H9 (cell line): Measurements from ENCODE around the gene KLHL22. TPM values are rescaled to one million over a fixed set of nuclear protein-coding genes. Genes with fewer than 3 reads are reported as not detected.

Experiments used
- DNase-seq: peaks from one replicate; pipeline ENCODE4 v3.0.0-alpha.2; 2017
- H2AFZ ChIP-seq: one replicate; pipeline ENCODE4 v1.6.1; 2013; ENCODE audit warnings: mild to moderate bottlenecking, low read length, control low read depth, moderate library complexity
- H2AK5ac ChIP-seq: 2 replicates; pipeline ENCODE4 v1.6.1; 2013; ENCODE audit warnings: low read length, control low read depth, mixed read lengths; ENCODE audit not compliant: insufficient read length
- H2BK120ac ChIP-seq: one replicate; pipeline ENCODE4 v1.6.1; 2013; ENCODE audit warnings: low read depth, mild to moderate bottlenecking, low read length, control low read depth, inconsistent platforms; ENCODE audit not compliant: poor library complexity, severe bottlenecking
- H2BK12ac ChIP-seq: 2 replicates; pipeline ENCODE4 v1.6.1; 2013; ENCODE audit warnings: low read length, control low read depth, mixed read lengths, low read depth; ENCODE audit not compliant: insufficient read length
- H2BK15ac ChIP-seq: 2 replicates; pipeline ENCODE4 v1.6.1; 2013; ENCODE audit warnings: low read depth, low read length, control low read depth
- H2BK20ac ChIP-seq: one replicate; pipeline ENCODE4 v1.6.1; 2013; ENCODE audit warnings: low read depth, mild to moderate bottlenecking, low read length, control low read depth, inconsistent platforms; ENCODE audit not compliant: poor library complexity, severe bottlenecking
- H2BK5ac ChIP-seq: 2 replicates; pipeline ENCODE4 v1.6.1; 2013; ENCODE audit warnings: low read length, control low read depth, mixed read lengths; ENCODE audit not compliant: insufficient read length
- H3K14ac ChIP-seq: 2 replicates; pipeline ENCODE4 v1.6.1; 2013; ENCODE audit warnings: low read length, control low read depth; ENCODE audit not compliant: insufficient read depth
- H3K18ac ChIP-seq: 2 replicates; pipeline ENCODE4 v1.6.1; 2013; ENCODE audit warnings: low read depth, mild to moderate bottlenecking, mixed read lengths, low read length, control low read depth; ENCODE audit not compliant: insufficient read length
- H3K23ac ChIP-seq: 2 replicates; pipeline ENCODE4 v1.6.1; 2013; ENCODE audit warnings: low read length, control low read depth, mixed read lengths, low read depth; ENCODE audit not compliant: insufficient read length
- H3K23me2 ChIP-seq: 2 replicates; pipeline ENCODE4 v1.6.1; 2013; ENCODE audit warnings: low read depth, mild to moderate bottlenecking, mixed read lengths, low read length, control low read depth; ENCODE audit not compliant: insufficient read length, poor library complexity, severe bottlenecking
- H3K27ac ChIP-seq: 2 replicates; pipeline ENCODE4 v1.5.1; 2013; ENCODE audit warnings: low read length, control low read depth, mixed read lengths, low read depth; ENCODE audit not compliant: insufficient read length
- H3K27me3 ChIP-seq: 2 replicates; pipeline ENCODE4 v1.6.1; 2013; ENCODE audit warnings: low read length, control low read depth, inconsistent platforms; ENCODE audit not compliant: insufficient read depth
- H3K4ac ChIP-seq: 2 replicates; pipeline ENCODE4 v1.6.1; 2013; ENCODE audit warnings: low read depth, mild to moderate bottlenecking, control low read depth, inconsistent platforms, low read length, moderate library complexity
- H3K4me1 ChIP-seq: 2 replicates; pipeline ENCODE4 v1.6.1; 2013; ENCODE audit warnings: low read length, control low read depth, inconsistent platforms; ENCODE audit not compliant: insufficient read depth
- H3K4me2 ChIP-seq: 2 replicates; pipeline ENCODE4 v1.6.1; 2013; ENCODE audit warnings: low read length, control low read depth, mixed read lengths; ENCODE audit not compliant: insufficient read length, insufficient read depth
- H3K56ac ChIP-seq: 2 replicates; pipeline ENCODE4 v1.6.1; 2013; ENCODE audit warnings: low read depth, mild to moderate bottlenecking, mixed read lengths, low read length, control low read depth; ENCODE audit not compliant: insufficient read length
- H3K79me1 ChIP-seq: 2 replicates; pipeline ENCODE4 v1.6.1; 2013; ENCODE audit warnings: low read depth, mild to moderate bottlenecking, moderate library complexity, low read length, control low read depth, inconsistent platforms; ENCODE audit not compliant: insufficient read depth, poor library complexity, severe bottlenecking
- H3K79me2 ChIP-seq: 2 replicates; pipeline ENCODE4 v1.6.1; 2013; ENCODE audit warnings: low read length, control low read depth, inconsistent platforms; ENCODE audit not compliant: insufficient read depth
- H3K9ac ChIP-seq: 2 replicates; pipeline ENCODE4 v1.6.1; 2013; ENCODE audit warnings: low read length, control low read depth, mixed read lengths; ENCODE audit not compliant: insufficient read length; ENCODE audit errors: extremely low read depth
- H3K9me3 ChIP-seq: one replicate; pipeline ENCODE4 v1.6.1; 2013; ENCODE audit warnings: low read depth, low read length, inconsistent platforms; ENCODE audit not compliant: control insufficient read depth
- H3T11ph ChIP-seq: one replicate; pipeline ENCODE4 v1.6.1; 2013; ENCODE audit warnings: mild to moderate bottlenecking, low read length, control low read depth, inconsistent platforms
- H4K20me1 ChIP-seq: one replicate; pipeline ENCODE4 v1.6.1; 2013; ENCODE audit not compliant: control insufficient read depth, insufficient read length, insufficient read depth
- H4K5ac ChIP-seq: 2 replicates; pipeline ENCODE4 v1.6.1; 2013; ENCODE audit warnings: low read depth, mild to moderate bottlenecking, mixed read lengths, low read length, control low read depth; ENCODE audit not compliant: insufficient read length
- H4K8ac ChIP-seq: replicated peaks from 2 replicates; pipeline ENCODE4 v1.6.1; 2013; ENCODE audit warnings: low read length, control low read depth, mixed read lengths, low read depth; ENCODE audit not compliant: insufficient read length
- H4K91ac ChIP-seq: 2 replicates; pipeline ENCODE4 v1.6.1; 2013; ENCODE audit warnings: low read depth, mild to moderate bottlenecking, moderate library complexity, mixed read lengths, low read length, control low read depth; ENCODE audit not compliant: insufficient read length
- H3K27ac Mint-ChIP-seq, 3 experiments: 2 replicates in 2 of 3; 3 replicates in 1 of 3; pipeline ENCODE4 v1.8.0; 2020 to 2021; ENCODE audit warnings: mixed read lengths in 3 of 3, mild to moderate bottlenecking in 1 of 3, moderate library complexity in 1 of 3
- H3K27me3 Mint-ChIP-seq: 2 replicates; pipeline ENCODE4 v1.8.0; 2021; ENCODE audit warnings: low read depth, mild to moderate bottlenecking, moderate library complexity, mixed read lengths
- H3K36me3 Mint-ChIP-seq, 3 experiments: 2 replicates in 2 of 3; 3 replicates in 1 of 3; pipeline ENCODE4 v1.8.0; 2020 to 2021; ENCODE audit warnings: low read depth in 3 of 3, mixed read lengths in 3 of 3; ENCODE audit not compliant: insufficient read depth in 1 of 3
- H3K4me1 Mint-ChIP-seq, 2 experiments: 2 replicates each; pipeline ENCODE4 v1.8.0; 2020; ENCODE audit warnings: mixed read lengths in 2 of 2
- H3K4me3 Mint-ChIP-seq, 2 experiments: 2 replicates in 1 of 2; 3 replicates in 1 of 2; pipeline ENCODE4 v1.8.0; 2020 to 2021; ENCODE audit warnings: mild to moderate bottlenecking in 2 of 2, mixed read lengths in 2 of 2, moderate library complexity in 1 of 2
- H3K9me3 Mint-ChIP-seq, 2 experiments: 2 replicates in 1 of 2; 3 replicates in 1 of 2; pipeline ENCODE4 v1.8.0; 2020; ENCODE audit warnings: mild to moderate bottlenecking in 2 of 2, mixed read lengths in 2 of 2, moderate library complexity in 1 of 2
- CTCF ChIP-seq: fragments of 200-600 bp; sonication (generic); conservative IDR thresholded peaks from 3 replicates; pipeline ENCODE4 v1.8.0; 2021; ENCODE audit warnings: antibody characterized with exemption, mild to moderate bottlenecking
- WGBS: extraction: QIAGEN DNeasy Blood & Tissue Kit; methylation state at CpG from one replicate; pipeline ENCODE4 v1.1.7; 2013; ENCODE audit warnings: missing lambda C conversion rate, low lambda C conversion rate, mixed read lengths; ENCODE audit not compliant: insufficient read length; ENCODE audit errors: extremely low coverage; 5-methylcytosine and 5-hydroxymethylcytosine counted together
- total RNA-seq: library from RNA; stranded (reverse); gene quantifications from 2 replicates; pipeline ENCODE4 v1.2.1, GENCODE V29; 2021

Gene KLHL22
- total RNA-seq, 1 experiment from 2014 or later: 11.9 TPM

- no peaks in the 10 kb centered on the region for H3K9me3 ChIP-seq
- H3K27ac ChIP-seq: no peak overlapping the region
- Mint-ChIP-seq H3K4me1 (peaks cover 18 to 22% of the 10 kb centered on the region in 2 experiments), H3K27me3 (peaks cover 56% of the 10 kb centered on the region), H3K4me3 (peak overlapping the region; percentile 55 to 80), H3K36me3 (peaks cover 0 to 9% (median 2%) of the 10 kb centered on the region in 3 experiments; a peak in 4 of 7 replicates), H3K9me3 (no peaks in the 10 kb centered on the region), H3K27ac (no peak overlapping the region)
- H2BK12ac ChIP-seq: no peak overlapping the region
- WGBS: no CpG with 5 or more reads among the region's 13 CpGs
- H4K91ac ChIP-seq: no peak overlapping the region
- H3K14ac ChIP-seq: no peak overlapping the region
- no peaks in the 10 kb centered on the region for H4K20me1 ChIP-seq
- peak; percentile 49 for TF ChIP-seq CTCF
- no peak overlapping the region for H3T11ph ChIP-seq
- H4K8ac ChIP-seq: no peak overlapping the region
- no peak overlapping the region for H3K9ac ChIP-seq
- H3K4me1 ChIP-seq: 0 out of 2 replicates have a peak, but pooled peaks cover 2% of the 10 kb centered on the region
- no peak overlapping the region for H2BK120ac ChIP-seq
- no peak overlapping the region for H2BK5ac ChIP-seq
- no peak overlapping the region for H3K56ac ChIP-seq
- H3K23me2 ChIP-seq: peaks cover 17% of the 10 kb centered on the region
- H3K79me1 ChIP-seq: no peaks in the 10 kb centered on the region
- DNase-seq: peak; percentile 57
- no peak overlapping the region for H3K4ac ChIP-seq
- H4K5ac ChIP-seq: no peak overlapping the region
- H3K79me2 ChIP-seq: no peaks in the 10 kb centered on the region
- H3K27me3 ChIP-seq: peaks cover 10% of the 10 kb centered on the region; the same call in 1 of the 2 replicates
- no peak overlapping the region for H3K23ac ChIP-seq
- H2BK15ac ChIP-seq: no peak overlapping the region
- peak overlapping the region; percentile 52 for H3K4me2 ChIP-seq
- H2AFZ ChIP-seq: no peak overlapping the region
- no peak overlapping the region for H3K18ac ChIP-seq
- H2AK5ac ChIP-seq: no peak overlapping the region
- no peak overlapping the region for H2BK20ac ChIP-seq
These were observed 56.7 kb downstream of the KLHL22 start for GRCh38 chr22:20438678-20439492.
